Adrenal gland (tissue), 5 donors: ENCODE measurements around the gene EXOC4.

Source experiments
- POLR2A ChIP-seq, 2 donors: fragments of 450-650 bp; IDR thresholded peaks; one replicate each; pipeline ENCODE4 v1.6.1; 2017; ENCODE audit warnings: antibody characterized with exemption in 2 of 2, mild to moderate bottlenecking in 2 of 2, moderate library complexity in 1 of 2
- TF ChIP-seq, protein P1 (sequence below), 6 experiments: fragments of 450-650 bp in 4 of 6; fragments of 200-600 bp in 2 of 6; sonication (generic) in 1 of 6; IDR thresholded peaks; 1 replicate in 5 of 6; 2 replicates in 1 of 6; pipeline versions ENCODE4 v1.5.1 to v1.8.0; 2016 to 2021; ENCODE audit warnings: antibody characterized with exemption in 6 of 6, mild to moderate bottlenecking in 2 of 6, moderate library complexity in 1 of 6
- donor health status: DM: no; HTN: no; CAD: no.

DNA sequence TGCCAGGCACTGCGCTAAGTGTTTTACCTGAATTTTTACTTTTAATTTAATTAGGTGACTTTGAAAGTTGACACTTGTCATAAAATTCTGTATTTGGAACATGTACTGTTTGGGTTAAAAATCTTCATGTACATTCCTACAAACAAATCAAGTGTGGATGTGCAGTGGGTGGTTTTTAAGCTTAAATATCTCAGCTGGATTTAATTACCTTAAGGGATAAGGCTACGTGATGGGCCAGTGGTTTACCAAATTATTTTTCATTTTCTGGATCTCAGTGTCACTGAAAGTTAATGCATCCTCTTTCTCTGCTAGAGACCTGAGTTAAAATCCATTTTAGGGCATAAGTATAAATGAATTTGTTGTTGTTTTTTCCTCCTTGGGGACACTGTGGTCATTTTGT is 51.1 kb downstream of the EXOC4 start:
- TF ChIP-seq, protein P1, sequence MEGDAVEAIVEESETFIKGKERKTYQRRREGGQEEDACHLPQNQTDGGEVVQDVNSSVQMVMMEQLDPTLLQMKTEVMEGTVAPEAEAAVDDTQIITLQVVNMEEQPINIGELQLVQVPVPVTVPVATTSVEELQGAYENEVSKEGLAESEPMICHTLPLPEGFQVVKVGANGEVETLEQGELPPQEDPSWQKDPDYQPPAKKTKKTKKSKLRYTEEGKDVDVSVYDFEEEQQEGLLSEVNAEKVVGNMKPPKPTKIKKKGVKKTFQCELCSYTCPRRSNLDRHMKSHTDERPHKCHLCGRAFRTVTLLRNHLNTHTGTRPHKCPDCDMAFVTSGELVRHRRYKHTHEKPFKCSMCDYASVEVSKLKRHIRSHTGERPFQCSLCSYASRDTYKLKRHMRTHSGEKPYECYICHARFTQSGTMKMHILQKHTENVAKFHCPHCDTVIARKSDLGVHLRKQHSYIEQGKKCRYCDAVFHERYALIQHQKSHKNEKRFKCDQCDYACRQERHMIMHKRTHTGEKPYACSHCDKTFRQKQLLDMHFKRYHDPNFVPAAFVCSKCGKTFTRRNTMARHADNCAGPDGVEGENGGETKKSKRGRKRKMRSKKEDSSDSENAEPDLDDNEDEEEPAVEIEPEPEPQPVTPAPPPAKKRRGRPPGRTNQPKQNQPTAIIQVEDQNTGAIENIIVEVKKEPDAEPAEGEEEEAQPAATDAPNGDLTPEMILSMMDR (IDR thresholded peaks at IDR 0.05) = no peak
- no peak for TF ChIP-seq POLR2A (IDR thresholded peaks at IDR 0.05)
